ENCODE results near the gene LPIN1.
"Not testable (repeated sequence)": the region's sequence is repeated elsewhere in the genome, so short reads cannot be mapped to it uniquely, and the experiment has no call there.

LPIN1 gene

GRCh38 chr2:11717623-11718022, 28.8 kb upstream of the LPIN1 start:
- no peak for DNase-seq

GRCh38 chr2:11718606-11719005, 27.8 kb upstream of the LPIN1 start:
- DNase-seq: no peak

- no peak for DNase-seq
Observed at GRCh38 chr2:11719230-11719977, 27.0 kb upstream of the LPIN1 start.

- DNase-seq: no peak
Observed at GRCh38 chr2:11720752-11721151, 25.7 kb upstream of the LPIN1 start.

- no peak for DNase-seq
Observed at GRCh38 chr2:11722292-11723060, 24.0 kb upstream of the LPIN1 start.

- no peak for DNase-seq
Observed at GRCh38 chr2:11723061-11723371, 23.4 kb upstream of the LPIN1 start.

- DNase-seq: no peak
Observed at GRCh38 chr2:11724151-11724550, 22.3 kb upstream of the LPIN1 start.

GRCh38 chr2:11726384-11726783, 20.0 kb upstream of the LPIN1 start:
- DNase-seq: no peak

GRCh38 chr2:11729362-11730212, 16.8 kb upstream of the LPIN1 start:
- no peak for DNase-seq

GRCh38 chr2:11731214-11731984, 15.0 kb upstream of the LPIN1 start:
- not testable (repeated sequence) for DNase-seq

- DNase-seq: no peak
Observed at GRCh38 chr2:11732587-11732986, 13.8 kb upstream of the LPIN1 start.

GRCh38 chr2:11737852-11738251, 8.6 kb upstream of the LPIN1 start:
- not testable (repeated sequence) for DNase-seq

- peak in 1 of 5 donors; percentile 39 for DNase-seq
Observed at GRCh38 chr2:11738589-11739436, 7.6 kb upstream of the LPIN1 start.

GRCh38 chr2:11740723-11741122, 5.7 kb upstream of the LPIN1 start:
- DNase-seq: no peak

GRCh38 chr2:11742317-11742701, 4.1 kb upstream of the LPIN1 start:
- no peak for DNase-seq

- DNase-seq: no peak
Observed at GRCh38 chr2:11742702-11743357, 3.6 kb upstream of the LPIN1 start.

GRCh38 chr2:11743366-11743765, 3.1 kb upstream of the LPIN1 start:
- DNase-seq: no peak

GRCh38 chr2:11743846-11744553, 2.4 kb upstream of the LPIN1 start:
- peak; percentile 52 to 86 (median 63) for DNase-seq

- no peak for DNase-seq
Observed at GRCh38 chr2:11744631-11745394, 1.6 kb upstream of the LPIN1 start.

All from T-helper 1 cell (primary cell).